Measurements from ENCODE around the gene HDAC9. TPM values are rescaled to one million over a fixed set of nuclear protein-coding genes. Genes with fewer than 3 reads are reported as not detected.

HDAC9 gene
- total RNA-seq, 4 donors from 2014 or later: 51.2 to 194 (median 106) TPM

GRCh38 chr7:18552943-18553604, 57.5 kb downstream of the HDAC9 start:
- Histone ChIP-seq H3K9me3 (no peaks in the 10 kb centered on the region), H3K4me1 (peaks cover 0 to 40% (median 9%) of the 10 kb centered on the region in 3 donors), H3K27ac (peak overlapping the region in 1 of 4 donors; percentile 37), H3K27me3 (no peaks in the 10 kb centered on the region), H3K4me3 (no peak overlapping the region), H3K36me3 (no peaks in the 10 kb centered on the region)
- no peak for TF ChIP-seq EP300 (IDR thresholded peaks at IDR 0.05)
- no peak for TF ChIP-seq CTCF (IDR thresholded peaks at IDR 0.05)
- TF ChIP-seq POLR2A (IDR thresholded peaks at IDR 0.05): no peak
- no peak for TF ChIP-seq POLR2AphosphoS5 (IDR thresholded peaks at IDR 0.05)
- no peak for ATAC-seq
- WGBS, 2 donors (ENCODE audit: low coverage in 1 of 2): 43 to 52% methylated on average over 7 to 8 of the region's 8 CpGs

GRCh38 chr7:18553605-18554003, 58.1 kb downstream of the HDAC9 start:
- Histone ChIP-seq H3K4me1 (peaks cover 0 to 40% (median 9%) of the 10 kb centered on the region in 3 donors), H3K27ac (peak overlapping the region in 1 of 4 donors; percentile 15), H3K4me3 (no peak overlapping the region), H3K36me3 (no peaks in the 10 kb centered on the region), H3K27me3 (no peaks in the 10 kb centered on the region), H3K9me3 (no peaks in the 10 kb centered on the region)
- TF ChIP-seq EP300 (IDR thresholded peaks at IDR 0.05): no peak
- no peak for TF ChIP-seq CTCF (IDR thresholded peaks at IDR 0.05)
- no peak for TF ChIP-seq POLR2A (IDR thresholded peaks at IDR 0.05)
- TF ChIP-seq POLR2AphosphoS5 (IDR thresholded peaks at IDR 0.05): no peak
- 62 to 67% methylated on average over 3 of the region's 3 CpGs for WGBS, 2 donors (ENCODE audit: low coverage in 1 of 2)
- ATAC-seq: no peak

GRCh38 chr7:18555120-18555519, 59.6 kb downstream of the HDAC9 start:
- WGBS, 2 donors (ENCODE audit: low coverage in 1 of 2): 36 to 41% methylated on average over 1 of the region's 1 CpG
- TF ChIP-seq CTCF (IDR thresholded peaks at IDR 0.05) (no peak), EP300 (IDR thresholded peaks at IDR 0.05) (no peak), POLR2A (IDR thresholded peaks at IDR 0.05) (no peak), POLR2AphosphoS5 (IDR thresholded peaks at IDR 0.05) (no peak)
- no peaks in the 10 kb centered on the region for H3K27me3 ChIP-seq
- H3K4me3 ChIP-seq: no peak overlapping the region
- no peak overlapping the region for H3K27ac ChIP-seq
- H3K36me3 ChIP-seq: no peaks in the 10 kb centered on the region
- H3K9me3 ChIP-seq: no peaks in the 10 kb centered on the region
- peaks cover 0 to 40% (median 9%) of the 10 kb centered on the region in 3 donors for H3K4me1 ChIP-seq
- no peak for ATAC-seq

GRCh38 chr7:18555968-18556367, 60.4 kb downstream of the HDAC9 start:
- Histone ChIP-seq H3K4me3 (no peak overlapping the region), H3K27me3 (no peaks in the 10 kb centered on the region), H3K9me3 (no peaks in the 10 kb centered on the region), H3K4me1 (peaks cover 0 to 40% (median 9%) of the 10 kb centered on the region in 3 donors), H3K27ac (no peak overlapping the region), H3K36me3 (no peaks in the 10 kb centered on the region)
- WGBS, 2 donors (ENCODE audit: low coverage in 1 of 2): 80 to 81% methylated on average over 1 of the region's 1 CpG
- TF ChIP-seq CTCF (IDR thresholded peaks at IDR 0.05) (no peak), EP300 (IDR thresholded peaks at IDR 0.05) (no peak), POLR2A (IDR thresholded peaks at IDR 0.05) (no peak), POLR2AphosphoS5 (IDR thresholded peaks at IDR 0.05) (no peak)
- ATAC-seq: no peak

- Histone ChIP-seq H3K9me3 (no peaks in the 10 kb centered on the region), H3K36me3 (no peaks in the 10 kb centered on the region), H3K4me3 (no peak overlapping the region), H3K27ac (no peak overlapping the region), H3K4me1 (peaks cover 0 to 17% (median 0%) of the 10 kb centered on the region in 3 donors), H3K27me3 (no peaks in the 10 kb centered on the region)
- TF ChIP-seq EP300 (IDR thresholded peaks at IDR 0.05): no peak
- TF ChIP-seq POLR2AphosphoS5 (IDR thresholded peaks at IDR 0.05): no peak
- no peak for TF ChIP-seq POLR2A (IDR thresholded peaks at IDR 0.05)
- TF ChIP-seq CTCF (IDR thresholded peaks at IDR 0.05): no peak
- WGBS, 2 donors (ENCODE audit: low coverage in 1 of 2): 77 to 81% methylated on average over 3 of the region's 3 CpGs
- no peak for ATAC-seq
Observed at GRCh38 chr7:18558503-18558902, 63.0 kb downstream of the HDAC9 start.

Measured in gastroesophageal sphincter (tissue), 4 donors.